Fibroblast of lung (primary cell): ENCODE data around the gene GNAL. TPM values are rescaled to one million over a fixed set of nuclear protein-coding genes. Genes with fewer than 3 reads are reported as not detected.
A peak's percentile ranks its signal among the peaks of the same experiment; 100 is the strongest.

Source experiments
- DNase-seq, 2 donors: peaks; one replicate each; pipeline versions ENCODE4 v3.0.0 to v3.0.0-alpha.2; 2010; ENCODE audit warnings: low read depth in 2 of 2
- H2AFZ ChIP-seq: 2 replicates; pipeline ENCODE4 v1.5.1; 2012; ENCODE audit warnings: low read length, control low read depth, inconsistent platforms
- H3K27ac ChIP-seq: 2 replicates; pipeline ENCODE4 v1.5.1; 2011; ENCODE audit warnings: low read length, control low read depth; ENCODE audit not compliant: insufficient read depth
- H3K27me3 ChIP-seq: 2 replicates; pipeline ENCODE4 v1.5.1; 2011; ENCODE audit warnings: mild to moderate bottlenecking, low read length; ENCODE audit not compliant: control insufficient read depth, insufficient read depth
- H3K36me3 ChIP-seq: 2 replicates; pipeline ENCODE4 v1.5.1; 2011; ENCODE audit warnings: low read length; ENCODE audit not compliant: control insufficient read depth, insufficient read depth
- H3K4me1 ChIP-seq: 2 replicates; pipeline ENCODE4 v1.5.1; 2011; ENCODE audit warnings: low read length; ENCODE audit not compliant: control insufficient read depth, insufficient read depth; ENCODE audit errors: extremely low read depth
- H3K4me2 ChIP-seq: 2 replicates; pipeline ENCODE4 v1.5.1; 2011; ENCODE audit warnings: low read length, control low read depth; ENCODE audit not compliant: insufficient read depth; ENCODE audit errors: extremely low read depth
- H3K4me3 ChIP-seq, 4 experiments: fragments of 200-600 bp in 1 of 4; sonication (generic) in 1 of 4; replicated peaks in 1 of 4; 2 replicates each; pipeline ENCODE4 v1.5.1; 2011 to 2016; ENCODE audit warnings: low read length in 4 of 4, low read depth in 3 of 4, mild to moderate bottlenecking in 3 of 4, control low read depth in 2 of 4, inconsistent platforms in 1 of 4, mixed read lengths in 1 of 4; ENCODE audit not compliant: insufficient read depth in 1 of 4; ENCODE audit errors: control extremely low read depth in 1 of 4
- H3K79me2 ChIP-seq: 2 replicates; pipeline ENCODE4 v1.5.1; 2012; ENCODE audit warnings: mild to moderate bottlenecking, low read length, inconsistent platforms; ENCODE audit not compliant: control insufficient read depth, insufficient read depth
- H3K9ac ChIP-seq: 2 replicates; pipeline ENCODE4 v1.5.1; 2011; ENCODE audit warnings: mild to moderate bottlenecking, low read length, control low read depth; ENCODE audit not compliant: insufficient read depth
- H3K9me3 ChIP-seq: 2 replicates; pipeline ENCODE4 v1.5.1; 2012; ENCODE audit warnings: low read depth, low read length; ENCODE audit not compliant: control insufficient read depth, insufficient read depth
- H4K20me1 ChIP-seq: 2 replicates; pipeline ENCODE4 v1.5.1; 2011; ENCODE audit warnings: low read length; ENCODE audit not compliant: control insufficient read depth, insufficient read depth; ENCODE audit errors: extremely low read depth
- CTCF ChIP-seq, 2 donors: IDR thresholded peaks in 1 of 2; conservative IDR thresholded peaks in 1 of 2; 1 replicate in 1 of 2; 2 replicates in 1 of 2; pipeline ENCODE4 v1.5.1; 2011 to 2012; ENCODE audit warnings: low read length in 2 of 2, control low read depth in 1 of 2, inconsistent platforms in 1 of 2, low read depth in 1 of 2, mild to moderate bottlenecking in 1 of 2
- EZH2 ChIP-seq: IDR thresholded peaks from 2 replicates; pipeline ENCODE4 v1.5.1; 2012; ENCODE audit warnings: low read length, control low read depth, mild to moderate bottlenecking; ENCODE audit errors: missing control alignments
- polyA plus RNA-seq, 2 donors: library from polyadenylated mRNA; depleted of rRNA in 1 of 2; stranded (reverse) in 1 of 2; unstranded in 1 of 2; fragments of >200 nt; gene quantifications; 2 replicates each; pipeline ENCODE4 v1.2.1, GENCODE V29; 2011 to 2012; ENCODE audit warnings: missing spikeins in 1 of 2
- total RNA-seq: library from RNA; depleted of rRNA; stranded (reverse); fragments of >200 nt; gene quantifications from 2 replicates; pipeline ENCODE4 v1.2.1, GENCODE V29; 2014

GNAL gene
- total and polyA plus RNA-seq, 2 donors (not counting 1 experiment from before 2014, with no cell fraction given) = 0.05 to 0.50 TPM

DNA sequence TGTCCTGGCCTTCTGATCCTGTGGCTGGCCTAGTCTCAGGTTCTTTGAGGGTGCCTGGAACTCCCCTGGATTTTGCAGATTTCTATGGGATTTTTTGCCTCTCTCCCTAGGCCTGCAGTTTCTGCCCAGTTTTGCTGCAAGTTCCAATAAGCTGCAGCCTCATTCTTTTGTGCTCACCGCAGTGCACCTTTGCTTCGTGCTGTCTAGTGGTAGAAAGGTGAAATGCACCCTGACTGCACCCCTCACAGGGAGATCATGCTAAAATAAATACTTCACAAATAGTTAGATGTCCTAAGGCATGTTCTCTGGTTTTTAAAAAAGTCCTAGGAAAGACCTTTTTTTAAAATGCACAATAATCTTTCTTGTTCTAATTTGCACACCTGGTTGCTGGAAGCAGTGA, 72.5 kb downstream of the GNAL start:
- Histone ChIP-seq H2AFZ (no peak overlapping the region), H3K9ac (no peak overlapping the region), H3K27ac (no peak overlapping the region), H3K79me2 (no peaks in the 10 kb centered on the region), H3K4me2 (no peak overlapping the region), H3K27me3 (no peaks in the 10 kb centered on the region), H3K9me3 (no peaks in the 10 kb centered on the region), H3K36me3 (no peaks in the 10 kb centered on the region), H3K4me1 (no peaks in the 10 kb centered on the region), H3K4me3 (no peak overlapping the region), H4K20me1 (no peaks in the 10 kb centered on the region)
- TF ChIP-seq EZH2 (no peak), CTCF (conservative IDR thresholded peaks at IDR 0.05 in 1 of 2, IDR thresholded peaks at IDR 0.05 in 1 of 2; ENCODE audit: low read depth in 1 of 2, low read length in 2 of 2) (peak in 1 of 2 donors; percentile 12)
- DNase-seq = no peak

GRCh38 chr18:11762429-11762828, 73.4 kb downstream of the GNAL start:
- Histone ChIP-seq H3K9ac (no peak overlapping the region), H3K4me2 (no peak overlapping the region), H3K36me3 (no peaks in the 10 kb centered on the region), H3K27me3 (no peaks in the 10 kb centered on the region), H2AFZ (no peak overlapping the region), H3K27ac (no peak overlapping the region), H4K20me1 (no peaks in the 10 kb centered on the region), H3K4me1 (no peaks in the 10 kb centered on the region), H3K9me3 (no peaks in the 10 kb centered on the region), H3K4me3 (no peak overlapping the region), H3K79me2 (no peaks in the 10 kb centered on the region)
- TF ChIP-seq EZH2 = no peak
- TF ChIP-seq CTCF (conservative IDR thresholded peaks at IDR 0.05 in 1 of 2, IDR thresholded peaks at IDR 0.05 in 1 of 2; ENCODE audit: low read depth in 1 of 2, low read length in 2 of 2) = no peak
- no peak for DNase-seq

GRCh38 chr18:11767329-11767728, 78.3 kb downstream of the GNAL start:
- H3K27ac ChIP-seq = no peak overlapping the region
- no peaks in the 10 kb centered on the region for H3K27me3 ChIP-seq
- no peak overlapping the region for H3K4me2 ChIP-seq
- no peaks in the 10 kb centered on the region for H3K4me1 ChIP-seq
- no peaks in the 10 kb centered on the region for H3K9me3 ChIP-seq
- no peak overlapping the region for H2AFZ ChIP-seq
- no peak overlapping the region for H3K9ac ChIP-seq
- no peaks in the 10 kb centered on the region for H3K36me3 ChIP-seq
- no peak overlapping the region for H3K4me3 ChIP-seq
- TF ChIP-seq CTCF (conservative IDR thresholded peaks at IDR 0.05 in 1 of 2, IDR thresholded peaks at IDR 0.05 in 1 of 2; ENCODE audit: low read depth in 1 of 2, low read length in 2 of 2) (no peak), EZH2 (no peak)
- H4K20me1 ChIP-seq = no peaks in the 10 kb centered on the region
- DNase-seq = no peak
- H3K79me2 ChIP-seq = no peaks in the 10 kb centered on the region
